NCI-H128 (cell line): ENCODE data around the gene KLK5.
"Not testable (repeated sequence)": the region's sequence is repeated elsewhere in the genome, so short reads cannot be mapped to it uniquely, and the experiment has no call there.

ENCODE experiments used
- DNase-seq: peaks from one replicate; lab custom pipeline; 2025; ENCODE audit not compliant: unreplicated experiment; lab: John Stamatoyannopoulos, UW

Gene KLK5, protein sequence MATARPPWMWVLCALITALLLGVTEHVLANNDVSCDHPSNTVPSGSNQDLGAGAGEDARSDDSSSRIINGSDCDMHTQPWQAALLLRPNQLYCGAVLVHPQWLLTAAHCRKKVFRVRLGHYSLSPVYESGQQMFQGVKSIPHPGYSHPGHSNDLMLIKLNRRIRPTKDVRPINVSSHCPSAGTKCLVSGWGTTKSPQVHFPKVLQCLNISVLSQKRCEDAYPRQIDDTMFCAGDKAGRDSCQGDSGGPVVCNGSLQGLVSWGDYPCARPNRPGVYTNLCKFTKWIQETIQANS

DNA sequence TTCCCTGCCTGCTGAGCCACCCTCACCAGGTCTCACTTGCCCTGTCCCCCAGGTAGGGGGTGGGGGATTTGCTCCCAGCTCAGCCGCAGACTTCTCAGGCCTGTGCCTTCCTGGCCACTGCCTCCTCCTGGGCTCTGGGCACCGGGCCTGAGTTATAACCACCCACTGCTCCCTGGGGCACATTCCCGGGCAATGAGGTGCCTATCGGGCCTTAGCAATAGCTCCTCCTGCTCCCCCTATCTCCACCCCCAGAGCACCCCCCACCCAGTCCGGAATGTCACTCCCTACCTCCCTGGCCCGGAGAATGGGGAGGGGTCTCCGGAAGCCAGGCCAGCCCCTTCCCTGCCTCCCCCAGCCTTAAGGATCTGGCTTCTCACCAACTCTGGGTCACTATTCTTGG, at the start of gene KLK5:
KLK5 (minus strand) TSS at position 129 of the 400 bp plus-strand sequence. CDS start 381 bp downstream, outside the sequence.
- DNase-seq: no peak

DNA sequence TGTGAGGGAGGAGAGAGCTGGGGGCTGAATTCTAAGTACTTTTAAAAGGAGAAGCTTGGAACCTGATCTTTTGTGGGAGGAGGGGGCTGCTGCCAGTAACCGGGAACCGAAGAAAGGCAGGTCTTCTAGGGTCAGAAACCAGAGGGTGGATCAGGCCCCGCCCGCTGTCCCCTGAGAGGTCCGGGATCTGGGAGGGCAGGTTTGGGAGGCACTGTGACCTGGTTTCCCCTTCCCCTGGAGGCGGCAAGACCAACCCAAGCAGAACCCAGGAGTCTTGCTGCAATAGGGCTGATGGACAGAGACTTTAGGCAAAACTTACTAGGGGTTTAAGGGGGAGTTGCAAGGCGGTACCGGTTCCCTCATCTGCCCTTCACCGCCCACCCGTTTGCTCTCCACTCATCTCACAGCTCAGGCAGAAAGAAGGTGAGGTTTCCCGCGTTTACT, 49.3 kb upstream of the KLK5 start:
- DNase-seq: no peak

DNA sequence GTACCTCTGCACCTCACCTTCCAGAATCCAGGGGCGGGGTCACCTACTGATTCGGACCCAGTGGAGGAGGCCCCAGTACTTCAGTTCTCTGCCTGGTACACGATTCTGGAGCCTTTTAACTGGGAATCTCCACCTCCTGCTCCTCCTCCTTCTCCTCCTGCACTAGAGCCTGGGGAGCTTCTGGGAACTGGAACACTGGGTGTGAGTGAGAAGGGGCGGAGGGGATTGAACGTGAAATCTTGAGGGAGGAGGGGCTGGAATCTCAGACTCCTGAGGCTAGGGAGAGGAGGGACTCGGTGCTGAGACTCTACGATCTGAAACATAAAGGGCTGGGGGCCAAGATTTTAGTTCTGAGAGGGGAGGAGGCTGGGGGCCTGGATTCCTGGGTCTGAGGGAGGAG, 48.7 kb upstream of the KLK5 start, which contains the start of gene KLK8:
KLK8 (minus strand) TSS at position 90 of the 400 bp plus-strand sequence. CDS start 437 bp downstream, outside the sequence.
- no peak for DNase-seq

DNA sequence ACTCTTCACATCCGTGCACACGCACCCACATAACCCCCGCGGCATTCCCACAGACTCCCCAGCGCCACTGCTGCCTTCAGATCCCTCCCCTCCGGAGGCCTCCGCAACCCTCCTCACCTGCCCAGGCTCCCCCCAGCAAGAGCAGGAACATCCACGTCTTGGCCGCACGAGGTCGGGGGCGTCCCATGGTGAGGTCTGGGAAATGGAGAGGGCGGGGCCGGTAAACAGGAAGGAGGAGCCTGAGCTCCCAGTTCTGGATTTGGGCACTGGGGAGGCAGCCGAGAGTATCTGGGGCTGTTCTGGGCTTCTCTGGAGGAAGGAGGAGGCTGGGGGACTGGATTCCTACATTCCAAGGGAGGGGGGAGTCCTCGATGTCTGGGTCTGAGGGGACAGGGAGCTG, 48.1 kb upstream of the KLK5 start:
- no peak for DNase-seq

DNA sequence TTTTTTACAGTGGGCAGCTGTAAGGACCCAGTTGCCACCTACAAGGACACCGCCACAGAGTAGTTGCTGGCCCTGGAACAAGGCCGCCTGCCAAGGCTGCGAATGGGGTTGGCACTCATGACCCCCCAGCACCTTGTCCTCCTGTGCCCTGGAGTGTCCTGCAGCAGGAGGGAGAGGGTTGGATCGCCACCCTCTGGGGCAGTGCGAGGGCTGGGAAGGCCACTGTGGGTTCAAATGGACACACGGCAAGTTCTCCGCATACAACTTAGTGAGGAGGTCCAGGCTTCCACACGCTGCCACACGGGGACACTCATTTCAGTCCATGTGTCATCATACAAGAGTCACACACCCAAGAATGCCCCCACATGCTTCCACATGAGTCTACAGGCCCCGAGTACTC, 47.6 kb upstream of the KLK5 start:
- no peak for DNase-seq

DNA sequence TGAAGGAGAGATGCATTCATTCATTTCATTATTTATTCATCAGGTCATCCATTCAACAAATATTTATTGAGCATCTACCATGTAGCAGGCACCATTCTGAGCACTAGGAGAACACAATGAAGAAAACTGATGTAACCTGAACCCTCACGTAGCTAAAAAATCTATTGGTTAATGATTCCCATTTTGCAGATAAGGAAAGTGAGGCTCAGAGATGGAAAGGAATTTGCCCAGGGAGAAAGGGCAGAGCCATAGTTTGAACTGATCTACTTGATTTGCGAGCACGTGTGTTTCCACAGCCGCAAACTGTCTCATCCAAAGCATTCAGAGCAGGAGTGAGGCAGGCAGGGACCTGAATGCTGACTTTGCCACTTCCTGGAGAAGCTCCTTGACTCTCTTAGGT, 45.8 kb upstream of the KLK5 start:
- no peak for DNase-seq

DNA sequence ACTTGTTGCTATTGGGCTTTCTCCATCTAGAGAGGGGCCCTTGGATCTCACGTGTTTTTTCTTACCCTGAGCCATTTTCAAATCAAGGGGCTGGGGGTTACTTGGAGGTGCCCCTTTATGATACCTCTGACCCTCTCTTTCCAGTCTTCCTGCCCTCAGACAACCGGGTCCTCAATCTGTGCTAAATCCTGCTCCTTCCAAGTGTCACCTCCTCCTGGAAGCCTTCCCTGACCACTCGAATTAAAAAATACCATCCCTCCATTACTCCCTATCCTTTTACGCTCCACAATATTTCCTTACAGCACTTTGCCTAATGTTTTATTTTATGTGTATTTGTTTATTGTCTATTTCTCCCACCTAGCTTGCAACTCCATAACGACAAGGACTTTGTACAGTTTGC, 45.2 kb upstream of the KLK5 start:
- no peak for DNase-seq

DNA sequence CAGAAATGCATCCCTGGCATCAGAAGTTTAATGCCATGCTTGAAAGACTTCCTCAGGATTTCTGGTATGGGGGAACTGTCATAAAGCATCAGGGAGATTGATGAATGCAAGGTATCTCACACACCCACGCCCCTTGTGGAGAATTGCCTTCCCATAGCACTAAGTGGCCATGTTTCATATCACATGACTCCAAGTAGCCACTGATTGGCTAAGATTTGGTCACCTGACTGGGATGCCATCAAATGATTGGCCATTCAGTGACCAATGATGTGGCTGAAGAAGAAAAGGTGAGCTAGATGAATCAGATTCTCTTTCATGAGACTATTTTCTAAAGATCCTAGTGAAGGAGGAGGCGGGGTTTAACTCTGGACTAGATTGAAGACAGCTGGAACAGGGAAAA, 41.3 kb upstream of the KLK5 start:
- no peak for DNase-seq

DNA sequence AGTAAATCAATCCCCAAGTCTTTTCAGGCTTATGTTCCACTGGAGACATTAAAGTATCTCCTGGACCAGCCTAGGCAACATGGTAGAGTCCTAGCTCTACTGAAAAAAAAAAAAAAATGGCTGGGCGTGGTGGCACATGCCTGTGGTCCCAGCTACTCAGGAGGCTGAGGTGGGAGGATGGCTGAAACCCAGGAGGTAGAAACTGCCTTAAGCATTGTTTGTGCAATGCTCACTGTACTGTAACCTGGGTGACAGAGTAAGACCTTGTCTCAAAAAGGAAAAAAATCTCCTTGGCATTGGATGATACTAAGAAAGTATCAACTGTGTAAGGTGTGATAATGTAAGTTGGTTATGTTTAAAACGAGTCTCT, 39.8 kb upstream of the KLK5 start:
- DNase-seq: no peak

DNA sequence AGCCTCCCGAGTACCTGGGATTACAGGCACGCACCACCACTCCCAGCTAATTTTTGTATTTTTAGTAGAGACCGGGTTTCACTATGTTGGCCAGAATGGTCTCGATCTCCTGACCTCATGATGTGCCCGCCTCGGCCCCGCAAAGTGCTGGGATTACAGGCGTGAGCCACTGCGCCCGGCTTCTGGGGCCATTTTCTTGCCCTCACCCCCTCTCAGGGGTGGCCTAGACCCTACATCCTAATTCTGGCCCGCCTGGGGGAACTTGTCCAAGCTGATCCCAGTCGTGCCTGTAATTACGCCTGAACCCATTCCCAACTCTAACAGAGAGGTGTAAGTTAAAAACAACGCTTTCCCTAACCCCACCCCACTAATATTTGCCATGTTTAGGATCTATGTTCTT, 31.6 kb upstream of the KLK5 start:
- DNase-seq: not testable (repeated sequence)

DNA sequence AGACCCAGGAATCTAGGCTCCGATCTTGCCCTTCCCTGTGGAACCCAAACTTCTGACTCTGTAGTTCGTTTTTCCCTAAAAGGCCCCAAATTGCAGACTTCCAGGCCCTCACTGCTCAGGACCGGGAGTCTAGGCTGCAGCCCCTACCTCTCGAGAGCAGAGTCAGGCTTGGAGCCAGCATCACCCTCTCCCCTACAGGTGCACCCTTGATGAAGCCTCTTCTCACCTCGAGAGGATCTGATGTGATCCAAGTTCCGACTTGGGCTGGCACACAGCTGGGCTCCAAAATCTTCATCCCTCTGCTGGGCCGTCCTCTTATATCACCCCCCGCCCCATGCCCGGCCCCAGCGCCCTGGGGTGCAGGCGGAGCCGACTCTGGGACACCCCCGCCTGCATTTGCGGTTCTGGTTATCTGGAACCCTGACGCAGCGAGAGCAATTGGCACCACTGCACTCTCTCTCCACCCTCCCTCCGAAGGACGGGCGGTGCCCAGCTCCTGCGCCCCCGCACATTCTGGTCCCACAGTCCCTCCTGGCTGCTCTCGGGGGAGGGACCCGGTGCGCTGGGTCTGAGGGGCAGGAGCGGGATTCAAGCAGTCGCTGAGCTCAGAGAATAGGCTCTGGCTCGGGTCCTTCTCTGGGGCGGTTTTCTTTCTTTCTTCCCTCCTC, 30.9 kb upstream of the KLK5 start, which contains the start of gene KLK7:
KLK7 (minus strand) TSS at position 293 of the 668 bp plus-strand sequence. CDS start 1,518 bp downstream, outside the sequence.
- DNase-seq: no peak

DNA sequence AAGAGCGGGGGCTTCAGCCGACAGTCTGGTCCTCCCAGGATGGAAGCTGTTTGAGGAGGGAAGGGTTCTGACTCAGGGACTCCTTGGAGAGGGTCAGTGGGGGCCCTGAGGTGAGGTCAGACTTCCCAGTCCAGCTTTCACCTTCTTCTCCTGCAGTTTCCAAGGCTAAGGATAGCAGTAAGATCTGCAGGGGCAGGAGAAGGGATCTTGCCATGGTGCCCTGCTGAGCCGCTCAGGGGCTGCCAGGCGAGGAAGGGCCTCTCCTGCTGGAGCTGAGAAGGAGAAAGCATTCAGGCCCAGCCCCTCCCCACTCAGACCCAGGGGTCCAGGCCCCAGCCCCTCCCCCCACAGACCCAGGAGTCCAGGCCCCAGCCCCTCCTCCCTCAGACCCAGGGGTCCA, 29.3 kb upstream of the KLK5 start:
- no peak for DNase-seq

DNA sequence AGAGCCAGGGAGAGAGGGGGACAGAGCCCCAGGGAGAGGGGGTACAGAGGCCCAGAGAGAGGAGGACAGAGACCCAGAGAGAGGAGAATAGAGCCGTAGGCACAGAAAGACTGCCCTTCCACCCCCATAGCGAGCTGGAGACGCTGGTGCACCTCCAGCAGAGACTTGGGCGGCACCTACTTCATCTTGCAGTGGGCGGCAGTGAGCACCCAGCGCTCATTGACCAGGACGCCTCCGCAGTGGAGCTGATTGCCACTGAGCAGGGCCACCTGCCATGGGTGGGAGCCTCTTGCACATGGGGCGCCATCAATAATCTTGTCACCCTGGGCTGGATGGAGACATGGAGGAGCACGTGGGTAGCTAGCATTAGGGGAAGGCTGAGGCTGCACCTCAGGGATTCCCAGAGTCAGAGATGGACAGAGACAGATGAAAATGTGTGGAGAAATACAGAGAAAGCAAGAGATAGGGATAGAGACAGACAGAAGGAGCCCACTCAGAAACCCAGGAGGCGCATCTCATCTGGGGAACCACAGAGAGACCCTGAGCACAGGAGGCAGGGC, 28.8 kb upstream of the KLK5 start:
- DNase-seq: no peak

DNA sequence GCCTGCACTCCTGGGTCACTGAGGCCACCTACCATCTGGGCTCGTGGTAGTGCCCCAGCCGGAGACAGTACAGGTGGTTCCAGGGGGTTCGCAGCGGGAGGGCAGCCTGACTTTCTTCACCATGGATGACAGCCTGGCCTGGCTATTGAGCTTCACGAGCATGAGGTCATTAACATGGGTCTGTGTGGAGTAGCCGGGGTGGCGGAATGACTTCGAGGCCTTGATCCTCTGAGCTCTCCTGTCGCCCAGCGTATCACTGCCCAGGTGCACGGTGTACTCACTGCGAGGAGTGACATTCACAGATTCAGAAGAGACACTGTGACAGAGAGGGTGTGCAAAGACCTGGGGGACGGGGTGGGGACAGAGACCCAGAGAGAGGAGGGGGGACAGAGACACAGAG, 27.4 kb upstream of the KLK5 start:
- DNase-seq: no peak

DNA sequence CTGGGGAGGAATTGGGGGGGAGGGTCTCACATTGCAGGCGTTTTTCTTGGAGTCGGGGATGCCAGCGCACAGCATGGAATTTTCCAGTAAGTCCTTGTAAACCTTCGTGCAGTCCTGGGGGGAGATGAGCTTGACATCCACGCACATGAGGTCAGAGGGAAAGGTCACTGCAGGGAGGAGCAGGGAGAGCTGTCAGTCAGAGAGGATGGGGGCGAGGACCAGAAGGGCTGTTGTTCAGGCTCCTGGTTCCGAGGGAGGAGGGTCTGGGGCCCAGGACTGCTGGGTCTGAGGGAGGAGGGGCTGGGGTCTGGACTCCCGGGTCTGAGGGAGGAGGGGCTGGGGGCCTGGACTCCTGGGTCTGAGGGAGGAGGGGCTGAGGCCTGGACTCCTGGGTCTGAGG, 26.9 kb upstream of the KLK5 start:
- no peak for DNase-seq

DNA sequence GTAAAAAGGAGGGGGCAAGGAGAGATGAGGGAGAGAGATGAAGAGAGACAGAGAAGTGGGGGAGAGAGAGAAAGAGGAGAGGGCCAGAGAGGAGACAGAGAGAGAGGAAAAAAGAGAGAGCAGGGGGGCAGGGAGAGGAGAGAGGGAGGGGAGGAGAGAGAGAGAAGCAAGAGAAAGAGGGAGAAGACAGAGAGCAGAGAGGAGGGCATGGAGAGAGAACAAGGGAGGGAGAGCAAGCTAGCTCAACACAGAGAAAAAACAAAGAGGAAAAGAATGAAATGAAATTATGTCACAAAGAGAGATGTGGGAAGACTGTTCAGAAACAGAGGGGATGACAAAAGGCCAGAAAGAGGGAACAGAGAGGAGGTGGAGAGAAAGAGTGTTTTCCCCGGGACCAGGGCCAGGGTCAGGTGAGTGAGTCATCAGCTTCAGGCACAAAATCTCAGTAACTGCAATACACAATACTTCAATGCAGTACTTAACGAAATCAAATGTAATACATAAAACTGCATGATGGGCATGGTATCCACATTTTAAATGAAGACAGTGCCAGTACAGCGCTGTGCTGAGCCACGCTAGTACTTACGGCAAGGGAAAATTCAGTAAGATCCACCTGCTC, 26.0 kb upstream of the KLK5 start:
- no peak for DNase-seq

DNA sequence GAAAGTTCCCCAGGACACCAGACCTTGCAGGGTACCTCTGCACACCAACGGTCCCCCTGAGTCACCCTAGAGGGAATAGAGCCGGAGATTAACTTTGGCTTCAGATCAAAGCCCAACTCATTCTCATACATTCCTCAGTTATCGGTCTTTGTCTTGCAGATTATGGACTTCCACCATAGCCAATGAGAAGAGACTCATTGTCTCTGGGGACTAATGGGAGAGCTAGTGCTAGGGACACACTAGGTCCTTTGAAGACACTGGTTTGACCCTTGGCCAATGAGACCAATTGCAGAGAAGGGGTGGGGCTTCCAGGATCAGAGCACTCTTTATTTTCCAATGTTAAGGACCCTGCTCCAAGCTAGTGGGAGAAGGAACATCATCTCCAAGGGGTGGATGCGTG, 24.8 kb upstream of the KLK5 start:
- no peak for DNase-seq

DNA sequence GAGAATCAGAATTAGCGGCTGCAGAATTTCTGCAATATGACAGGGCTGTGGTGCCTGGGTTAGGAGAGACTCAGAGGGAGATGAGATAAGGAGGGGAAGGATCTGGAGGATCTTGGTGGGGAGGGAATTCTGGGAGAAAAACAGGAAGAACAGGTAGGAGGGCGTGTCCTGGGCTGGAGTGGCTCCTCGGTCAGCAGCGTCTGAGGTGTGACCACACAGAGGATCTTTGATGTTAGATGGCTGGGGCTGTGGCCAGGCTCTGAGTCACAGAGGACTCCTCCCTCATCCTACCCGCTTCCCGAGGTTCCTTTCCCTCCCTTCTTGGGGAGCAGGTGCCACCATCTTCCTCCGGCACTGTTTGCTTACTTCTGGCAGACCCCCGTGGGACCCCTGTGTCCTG, 22.9 kb upstream of the KLK5 start:
- DNase-seq: no peak

DNA sequence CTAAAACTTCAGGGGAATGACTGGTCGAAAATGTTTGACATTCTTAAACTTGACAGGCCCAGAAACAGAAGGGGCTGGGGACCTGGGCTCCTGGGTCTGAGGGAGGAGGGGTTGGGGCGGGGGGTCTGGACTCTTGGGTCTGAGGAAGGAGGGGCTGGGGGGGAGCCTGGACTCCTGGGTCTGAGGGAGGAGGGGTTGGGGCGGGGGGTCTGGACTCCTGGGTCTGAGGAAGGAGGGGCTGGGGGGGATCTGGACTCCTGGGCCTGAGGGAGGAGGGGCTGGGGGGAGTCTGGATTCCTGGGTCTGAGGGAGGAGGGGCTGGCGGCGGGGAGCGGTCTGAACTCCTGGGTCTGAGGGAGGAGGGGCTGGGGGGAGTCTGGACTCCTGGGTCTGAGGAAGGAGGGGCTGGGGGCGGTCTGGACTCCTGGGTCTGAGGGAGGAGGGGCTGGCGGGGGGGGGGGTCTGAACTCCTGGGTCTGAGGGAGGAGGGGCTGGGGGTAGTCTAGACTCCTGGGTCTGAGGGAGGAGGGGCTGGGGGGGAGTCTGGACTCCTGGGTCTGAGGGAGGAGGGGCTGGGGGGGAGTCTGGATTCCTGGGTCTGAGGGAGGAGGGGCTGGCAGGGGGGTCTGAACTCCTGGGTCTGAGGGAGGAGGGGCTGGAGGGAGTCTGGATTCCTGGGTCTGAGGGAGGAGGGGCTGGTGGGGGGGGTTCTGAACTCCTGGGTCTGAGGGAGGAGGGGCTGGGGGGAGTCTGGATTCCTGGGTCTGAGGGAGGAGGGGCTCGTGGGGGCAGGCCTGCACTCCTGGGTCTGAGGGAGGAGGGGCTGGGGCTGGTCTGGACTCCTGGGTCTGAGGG, 22.1 kb upstream of the KLK5 start:
- DNase-seq: no peak

DNA sequence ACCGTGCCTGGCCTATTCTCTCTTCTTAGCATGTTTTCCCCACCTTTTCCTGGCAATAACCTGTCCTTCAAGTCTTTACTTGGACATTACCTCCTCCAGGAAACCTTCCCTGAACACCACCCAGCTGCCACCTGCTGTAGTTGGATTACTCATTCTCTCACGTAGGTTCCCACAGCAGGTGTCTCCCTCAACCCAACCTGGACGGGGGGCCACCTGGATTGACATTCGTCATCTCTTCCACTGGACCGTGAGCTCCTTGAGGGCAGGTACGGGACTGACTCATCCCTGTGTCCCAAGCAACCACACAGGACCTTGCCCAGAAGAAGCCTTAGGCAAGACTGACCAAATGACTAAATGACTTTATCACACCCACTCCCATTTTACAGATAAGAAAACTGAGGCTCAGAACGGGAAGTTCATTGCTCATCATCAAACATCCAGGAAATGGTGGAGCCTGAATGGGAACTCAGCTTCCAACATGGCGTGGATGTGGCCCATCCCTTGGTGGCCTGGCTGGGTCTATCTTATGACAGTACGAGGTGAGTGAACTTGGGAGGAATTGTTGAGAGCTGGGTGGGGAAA, 20.0 kb upstream of the KLK5 start:
- no peak for DNase-seq

DNA sequence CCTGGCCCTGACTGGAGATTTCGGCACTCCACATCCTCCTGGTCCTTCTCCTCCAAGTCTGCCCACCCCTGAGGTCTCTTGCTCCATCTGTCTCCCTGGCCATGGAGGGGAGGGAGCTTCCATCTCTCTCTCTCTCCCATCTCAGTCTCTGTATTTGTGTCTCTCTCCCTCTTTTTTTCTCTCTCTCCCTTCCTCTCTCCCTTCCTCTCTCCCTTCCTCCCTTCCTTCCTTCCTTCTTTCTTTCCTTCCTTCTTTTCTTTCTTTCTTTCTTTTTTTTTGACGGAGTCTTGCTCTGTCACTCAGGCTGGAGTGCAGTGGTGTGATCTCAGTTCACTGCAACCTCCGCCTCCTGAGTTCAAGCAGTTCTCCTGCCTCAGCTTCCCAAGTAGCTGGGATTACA, 17.0 kb upstream of the KLK5 start:
- DNase-seq: not testable (repeated sequence)
